OCI-LY3 (cell line): ENCODE measurements around the gene OR1L8.

Experiments used
- H2AFZ ChIP-seq: fragments of 200-600, 300-600 bp; shearing (Covaris generic); 2 replicates; pipeline ENCODE4 v1.6.0; 2014; ENCODE audit warnings: antibody characterized with exemption, low read depth, low read length
- H3K27ac ChIP-seq: fragments of 200-600, 300-600 bp; sonication (generic); 2 replicates; pipeline ENCODE4 v1.5.1; 2014; ENCODE audit warnings: mild to moderate bottlenecking, low read length, moderate library complexity, mixed read lengths
- H3K27me3 ChIP-seq: fragments of 200-600, 300-600 bp; sonication (generic); 2 replicates; pipeline ENCODE4 v1.6.1; 2014; ENCODE audit warnings: low read depth, low read length, mixed read lengths
- H3K36me3 ChIP-seq: fragments of 200-600, 300-600 bp; sonication (generic); replicated peaks from 2 replicates; pipeline ENCODE3; 2014; ENCODE audit warnings: low read depth, low read length, mixed read lengths
- H3K4me1 ChIP-seq: fragments of 300-600, 200-600 bp; sonication (generic); 2 replicates; pipeline ENCODE4 v1.6.1; 2014; ENCODE audit warnings: low read length, mixed read lengths
- H3K4me2 ChIP-seq: fragments of 200-600, 300-600 bp; sonication (generic); 2 replicates; pipeline ENCODE4 v1.6.1; 2014; ENCODE audit warnings: low read length, mixed read lengths
- H3K4me3 ChIP-seq: fragments of 300-600, 200-600 bp; sonication (generic); 2 replicates; pipeline ENCODE4 v1.5.1; 2014; ENCODE audit warnings: antibody characterized with exemption, mild to moderate bottlenecking, low read length, moderate library complexity
- H3K79me2 ChIP-seq: fragments of 300-600, 200-600 bp; shearing (Covaris generic); 2 replicates; pipeline ENCODE4 v1.6.1; 2014; ENCODE audit warnings: mild to moderate bottlenecking, low read length, mixed read lengths
- H3K9ac ChIP-seq: fragments of 300-600, 200-600 bp; shearing (Covaris generic); 2 replicates; pipeline ENCODE4 v1.6.0; 2014; ENCODE audit warnings: mild to moderate bottlenecking, low read length, moderate library complexity
- H3K9me3 ChIP-seq: fragments of 200-600, 300-600 bp; shearing (Covaris generic); 2 replicates; pipeline ENCODE4 v1.6.1; 2014; ENCODE audit warnings: low read length, mixed read lengths; ENCODE audit not compliant: insufficient read depth
- H4K20me1 ChIP-seq: fragments of 200-600, 300-600 bp; sonication (generic); 2 replicates; pipeline ENCODE4 v1.6.1; 2016; ENCODE audit warnings: low read length, mixed read lengths; ENCODE audit not compliant: insufficient read depth
- EZH2phosphoT487 ChIP-seq: fragments of 200-600 bp; shearing (Covaris generic); IDR thresholded peaks from 2 replicates; pipeline ENCODE4 v1.6.1; 2018; ENCODE audit warnings: antibody characterized with exemption, mixed run types, low read depth
- TF ChIP-seq, protein P1 (sequence below): fragments of 200-600, 300-600 bp; sonication (generic); IDR thresholded peaks from 2 replicates; pipeline ENCODE4 v1.5.1; 2014; ENCODE audit warnings: antibody characterized with exemption, low read length, low read depth

Gene OR1L8

DNA sequence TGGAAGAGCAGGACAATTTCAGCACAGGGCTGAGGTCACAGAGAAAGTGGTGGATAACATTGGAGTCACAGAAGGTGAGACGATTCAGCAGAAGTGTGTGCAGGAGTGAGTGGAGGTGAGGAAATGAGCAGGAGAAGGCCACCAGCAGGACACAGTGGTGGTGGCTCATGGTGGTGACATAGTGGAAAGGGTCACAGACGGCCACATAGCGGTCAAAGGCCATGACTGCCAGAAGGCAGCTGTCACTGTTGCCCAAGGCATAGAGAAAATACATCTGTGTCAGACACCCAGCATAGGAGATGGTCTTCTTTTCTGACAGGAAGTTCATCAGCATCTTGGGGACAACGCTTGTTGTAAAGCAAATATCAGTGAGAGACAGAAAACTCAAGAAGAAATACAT is 15.3 kb downstream of the OR1L8 start:
- H3K79me2 ChIP-seq: no peaks in the 10 kb centered on the region
- H3K9me3 ChIP-seq: no peaks in the 10 kb centered on the region
- TF ChIP-seq, protein P1, sequence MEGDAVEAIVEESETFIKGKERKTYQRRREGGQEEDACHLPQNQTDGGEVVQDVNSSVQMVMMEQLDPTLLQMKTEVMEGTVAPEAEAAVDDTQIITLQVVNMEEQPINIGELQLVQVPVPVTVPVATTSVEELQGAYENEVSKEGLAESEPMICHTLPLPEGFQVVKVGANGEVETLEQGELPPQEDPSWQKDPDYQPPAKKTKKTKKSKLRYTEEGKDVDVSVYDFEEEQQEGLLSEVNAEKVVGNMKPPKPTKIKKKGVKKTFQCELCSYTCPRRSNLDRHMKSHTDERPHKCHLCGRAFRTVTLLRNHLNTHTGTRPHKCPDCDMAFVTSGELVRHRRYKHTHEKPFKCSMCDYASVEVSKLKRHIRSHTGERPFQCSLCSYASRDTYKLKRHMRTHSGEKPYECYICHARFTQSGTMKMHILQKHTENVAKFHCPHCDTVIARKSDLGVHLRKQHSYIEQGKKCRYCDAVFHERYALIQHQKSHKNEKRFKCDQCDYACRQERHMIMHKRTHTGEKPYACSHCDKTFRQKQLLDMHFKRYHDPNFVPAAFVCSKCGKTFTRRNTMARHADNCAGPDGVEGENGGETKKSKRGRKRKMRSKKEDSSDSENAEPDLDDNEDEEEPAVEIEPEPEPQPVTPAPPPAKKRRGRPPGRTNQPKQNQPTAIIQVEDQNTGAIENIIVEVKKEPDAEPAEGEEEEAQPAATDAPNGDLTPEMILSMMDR: no peak
- TF ChIP-seq EZH2phosphoT487: no peak
- no peak overlapping the region for H3K9ac ChIP-seq
- H3K27ac ChIP-seq: no peak overlapping the region
- H3K4me3 ChIP-seq: no peak overlapping the region
- H3K4me1 ChIP-seq: no peaks in the 10 kb centered on the region
- no peak overlapping the region for H3K4me2 ChIP-seq
- peaks cover 7% of the 10 kb centered on the region for H3K27me3 ChIP-seq
- H4K20me1 ChIP-seq: no peaks in the 10 kb centered on the region
- H2AFZ ChIP-seq: no peak overlapping the region
- H3K36me3 ChIP-seq: no peaks in the 10 kb centered on the region

DNA sequence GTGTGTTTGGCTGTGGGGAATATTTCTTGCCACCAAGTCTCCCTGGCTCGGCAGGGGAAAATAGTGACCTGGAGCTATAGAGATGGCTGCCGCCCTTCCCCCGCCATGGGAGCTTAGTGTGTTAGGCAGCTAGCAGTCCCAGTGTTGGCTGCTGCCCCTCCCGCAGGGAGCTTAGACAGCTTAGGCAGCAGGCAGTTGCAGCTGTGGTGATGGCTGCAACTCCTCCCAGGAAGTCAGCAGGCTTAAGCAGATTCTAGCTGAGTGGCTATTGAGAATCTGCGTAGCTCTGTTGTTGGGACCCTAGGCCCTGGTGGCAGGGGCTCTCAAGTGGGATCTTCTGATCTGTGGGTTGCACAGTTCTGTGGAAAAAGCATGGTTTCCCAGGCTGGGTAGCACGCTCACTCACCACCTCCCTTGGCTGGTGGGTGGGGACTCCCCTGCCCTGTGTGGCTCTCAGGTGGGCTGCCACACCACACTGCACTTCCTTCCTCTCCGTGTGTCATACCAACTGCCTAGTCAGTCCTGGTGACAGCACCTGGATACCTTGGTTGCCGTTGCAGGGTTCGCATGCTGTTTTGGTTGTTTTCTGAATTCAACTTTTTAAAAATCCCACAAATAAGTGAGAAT is 20.9 kb downstream of the OR1L8 start:
- H3K9ac ChIP-seq: no peak overlapping the region
- H3K4me3 ChIP-seq: no peak overlapping the region
- H2AFZ ChIP-seq: no peak overlapping the region
- H3K9me3 ChIP-seq: no peaks in the 10 kb centered on the region
- H4K20me1 ChIP-seq: no peaks in the 10 kb centered on the region
- H3K27ac ChIP-seq: no peak overlapping the region
- H3K36me3 ChIP-seq: no peaks in the 10 kb centered on the region
- no peaks in the 10 kb centered on the region for H3K79me2 ChIP-seq
- H3K4me2 ChIP-seq: no peak overlapping the region
- H3K27me3 ChIP-seq: no peaks in the 10 kb centered on the region; the same call in 1 of the 2 replicates
- no peaks in the 10 kb centered on the region for H3K4me1 ChIP-seq
- TF ChIP-seq EZH2phosphoT487: no peak
- TF ChIP-seq, protein P1: no peak

DNA sequence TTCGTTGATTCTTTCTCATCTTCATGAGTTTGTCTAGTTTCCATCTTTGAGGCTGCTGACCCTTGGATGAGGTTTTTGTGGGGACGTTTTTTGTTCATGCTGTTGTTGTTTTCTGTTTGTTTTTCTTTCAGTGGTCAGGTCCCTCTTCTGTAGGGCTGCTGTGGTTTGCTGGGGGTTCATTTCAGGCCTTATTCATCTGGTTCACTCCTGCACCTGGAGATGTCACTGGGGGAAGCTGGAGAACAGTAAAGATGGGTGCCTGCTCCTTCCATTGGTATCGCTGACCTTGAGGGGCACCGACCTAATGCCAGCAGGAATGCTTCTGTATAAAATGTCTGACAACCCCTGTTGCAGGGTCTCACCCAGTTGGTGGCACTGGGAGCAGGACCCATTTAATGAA is 21.7 kb downstream of the OR1L8 start:
- Histone ChIP-seq H3K79me2 (no peaks in the 10 kb centered on the region), H4K20me1 (no peaks in the 10 kb centered on the region), H3K4me3 (no peak overlapping the region), H2AFZ (no peak overlapping the region), H3K4me1 (no peaks in the 10 kb centered on the region), H3K27me3 (no peaks in the 10 kb centered on the region), H3K9me3 (no peaks in the 10 kb centered on the region), H3K36me3 (no peaks in the 10 kb centered on the region), H3K9ac (no peak overlapping the region), H3K4me2 (no peak overlapping the region), H3K27ac (no peak overlapping the region)
- TF ChIP-seq EZH2phosphoT487: no peak
- TF ChIP-seq, protein P1: no peak

DNA sequence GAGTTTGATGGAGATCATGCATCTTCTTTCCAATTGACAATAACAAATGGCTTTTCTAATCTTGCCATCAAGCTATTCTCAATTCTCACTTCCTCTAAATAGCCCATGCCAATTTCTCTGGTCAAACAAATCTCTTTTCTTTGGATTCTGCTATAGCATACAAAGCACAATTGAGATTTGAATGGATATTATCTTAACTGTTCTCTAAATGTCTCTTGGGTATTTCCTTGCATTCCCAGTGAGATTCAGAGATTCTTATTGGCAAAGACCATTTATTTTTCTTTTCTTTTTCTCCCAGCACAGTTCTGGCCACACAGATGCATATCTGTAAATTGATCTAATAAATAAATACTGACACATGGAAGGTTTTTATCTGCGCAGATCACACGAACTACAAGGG is 30.4 kb downstream of the OR1L8 start, which contains the start of gene OR1N2:
Gene OR1N2, plus strand, starts transcription at position 301 of the 400 bp plus-strand sequence. CDS start 100 bp downstream, outside the sequence.
- Histone ChIP-seq H3K27ac (no peak within 1 kb of the TSS), H3K36me3 (no peaks in the 10 kb centered on the region), H3K4me3 (no peak within 1 kb of the TSS), H3K27me3 (peaks cover 27% of the 10 kb centered on the region; the same call in 1 of the 2 replicates), H2AFZ (no peak within 1 kb of the TSS), H3K9me3 (no peaks in the 10 kb centered on the region), H3K79me2 (no peaks in the 10 kb centered on the region), H3K9ac (no peak within 1 kb of the TSS), H3K4me1 (peaks cover 3% of the 10 kb centered on the region; the same call in 1 of the 2 replicates), H3K4me2 (no peak within 1 kb of the TSS), H4K20me1 (no peaks in the 10 kb centered on the region; the same call in 1 of the 2 replicates)
- no peak for TF ChIP-seq EZH2phosphoT487
- TF ChIP-seq, protein P1: no peak
